Activated T-cell treated with anti-CD3 and anti-CD28 coated beads for 24 hours (primary cell): ENCODE measurements around the gene IGHMBP2.
"Not testable (repeated sequence)": the region's sequence is repeated elsewhere in the genome, so short reads cannot be mapped to it uniquely, and the experiment has no call there.

Experiments
- DNase-seq: peaks from one replicate; pipeline ENCODE4 v3.0.0-alpha.2; 2020; ENCODE audit warnings: low read depth

Gene IGHMBP2

GRCh38 chr11:68961245-68961644 lies 57.6 kb downstream of the IGHMBP2 start:
- no peak for DNase-seq

- no peak for DNase-seq
Measured at GRCh38 chr11:68962527-68963250, 59.0 kb downstream of the IGHMBP2 start.

DNA sequence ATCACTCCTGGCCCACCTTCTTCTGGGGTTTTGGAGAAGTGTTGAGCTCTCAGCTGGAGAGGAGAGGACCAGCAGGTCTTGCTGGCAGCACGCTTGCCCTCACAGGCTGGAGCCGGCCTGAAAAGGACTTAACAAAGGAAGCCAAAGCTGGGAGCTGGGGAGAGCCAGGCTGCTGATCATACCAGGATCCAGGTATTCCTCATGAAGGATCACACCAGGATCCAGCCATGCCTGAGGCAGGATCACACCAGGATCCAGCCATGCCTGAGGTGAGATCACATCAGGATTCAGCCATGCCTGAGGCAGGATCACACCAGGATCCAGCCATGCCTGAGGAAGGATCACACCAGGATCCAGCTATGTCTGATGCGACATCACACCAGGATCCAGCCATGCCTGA lies 60.1 kb downstream of the IGHMBP2 start:
- no peak for DNase-seq

GRCh38 chr11:68965901-68966853 lies 62.5 kb downstream of the IGHMBP2 start:
- no peak for DNase-seq

DNA sequence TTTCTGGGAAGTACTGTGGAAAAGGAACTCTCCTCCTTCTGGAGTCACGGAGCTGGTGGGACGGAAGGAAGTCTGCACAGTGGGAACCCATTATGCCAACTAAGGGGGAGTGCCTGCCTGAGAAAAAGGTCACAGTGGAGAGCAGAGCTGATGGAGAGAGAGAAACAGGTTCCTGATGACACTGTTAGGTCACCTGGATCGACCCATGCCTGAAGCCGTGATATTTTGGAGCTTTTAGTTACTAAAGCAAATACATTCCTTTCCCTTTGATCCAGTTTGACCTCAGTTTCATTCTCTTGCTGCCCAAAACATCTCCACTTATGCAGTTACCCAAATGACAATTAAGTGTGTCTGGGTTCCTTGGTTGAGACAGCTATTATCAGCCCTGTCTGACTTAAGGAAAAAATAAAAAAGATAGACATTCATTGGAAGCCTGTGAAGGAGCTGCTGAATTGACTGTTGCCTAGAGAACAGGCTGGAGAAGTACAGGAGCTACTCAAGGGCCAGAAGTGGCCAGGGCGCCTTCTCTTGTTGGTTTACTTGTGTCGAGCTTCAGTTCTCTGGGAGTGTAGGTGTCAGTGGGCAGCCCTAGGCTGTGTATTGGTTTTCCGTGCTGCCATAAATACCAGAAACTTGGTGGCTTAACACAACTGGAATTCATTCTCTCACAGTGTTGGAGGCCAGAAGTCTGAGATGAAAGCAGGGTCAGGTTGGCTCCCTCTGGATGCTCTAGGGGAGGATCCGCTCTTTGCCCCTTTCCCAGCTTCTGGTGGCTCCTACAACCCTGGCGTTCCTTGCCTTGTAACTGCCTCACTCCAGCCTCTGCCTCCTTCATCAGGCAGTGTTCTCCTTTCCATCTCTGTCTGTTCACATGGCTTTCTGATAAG lies 63.4 kb downstream of the IGHMBP2 start:
- no peak for DNase-seq

GRCh38 chr11:68968306-68969250 lies 64.9 kb downstream of the IGHMBP2 start:
- DNase-seq = no peak

GRCh38 chr11:68969386-68969785 lies 65.7 kb downstream of the IGHMBP2 start:
- no peak for DNase-seq

GRCh38 chr11:68970921-68971636 lies 67.4 kb downstream of the IGHMBP2 start:
- DNase-seq = no peak

DNA sequence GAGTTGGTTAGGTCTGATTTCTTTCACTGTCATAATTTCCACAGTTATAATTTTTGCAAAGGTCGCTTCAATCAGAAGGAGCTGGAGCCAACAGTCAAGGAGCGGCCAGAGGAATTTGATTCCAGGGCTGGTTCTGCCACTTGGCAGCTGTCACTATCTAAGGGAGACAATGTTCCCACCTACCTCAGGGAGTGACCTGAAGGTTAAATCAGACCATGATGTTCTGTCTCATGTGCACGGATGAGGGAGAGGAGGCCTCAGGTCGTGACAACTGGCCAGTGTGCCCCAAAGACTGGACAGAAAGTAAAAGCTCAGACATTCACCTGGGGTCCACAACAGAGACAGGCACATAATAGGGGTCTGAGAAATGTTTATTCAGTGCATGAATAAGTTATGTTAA lies 69.5 kb downstream of the IGHMBP2 start:
- no peak for DNase-seq

- not testable (repeated sequence) for DNase-seq
Measured at GRCh38 chr11:68973706-68974105, 70.0 kb downstream of the IGHMBP2 start.

GRCh38 chr11:68974421-68975194 lies 70.9 kb downstream of the IGHMBP2 start:
- DNase-seq = no peak

DNA sequence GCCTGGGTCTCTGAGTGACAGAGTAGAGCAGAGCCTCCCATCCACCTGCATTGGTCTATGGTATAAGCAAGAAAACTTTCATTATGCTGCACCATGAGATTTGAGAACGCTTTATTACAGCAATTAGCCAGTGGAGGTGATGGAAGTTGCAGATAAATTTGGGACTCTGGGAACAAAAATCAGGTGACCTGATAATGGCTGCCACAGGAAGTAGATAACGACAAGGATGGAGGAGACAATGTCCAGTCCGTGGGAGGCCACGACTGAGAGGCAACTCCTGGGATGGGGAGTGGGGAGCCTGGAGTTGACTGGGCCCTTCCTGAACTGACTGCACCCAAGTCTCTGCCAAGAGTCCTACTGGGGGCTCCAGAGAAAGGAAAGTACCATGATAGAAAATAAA lies 72.4 kb downstream of the IGHMBP2 start:
- DNase-seq = no peak

GRCh38 chr11:68976563-68976962 lies 72.9 kb downstream of the IGHMBP2 start:
- no peak for DNase-seq

DNA sequence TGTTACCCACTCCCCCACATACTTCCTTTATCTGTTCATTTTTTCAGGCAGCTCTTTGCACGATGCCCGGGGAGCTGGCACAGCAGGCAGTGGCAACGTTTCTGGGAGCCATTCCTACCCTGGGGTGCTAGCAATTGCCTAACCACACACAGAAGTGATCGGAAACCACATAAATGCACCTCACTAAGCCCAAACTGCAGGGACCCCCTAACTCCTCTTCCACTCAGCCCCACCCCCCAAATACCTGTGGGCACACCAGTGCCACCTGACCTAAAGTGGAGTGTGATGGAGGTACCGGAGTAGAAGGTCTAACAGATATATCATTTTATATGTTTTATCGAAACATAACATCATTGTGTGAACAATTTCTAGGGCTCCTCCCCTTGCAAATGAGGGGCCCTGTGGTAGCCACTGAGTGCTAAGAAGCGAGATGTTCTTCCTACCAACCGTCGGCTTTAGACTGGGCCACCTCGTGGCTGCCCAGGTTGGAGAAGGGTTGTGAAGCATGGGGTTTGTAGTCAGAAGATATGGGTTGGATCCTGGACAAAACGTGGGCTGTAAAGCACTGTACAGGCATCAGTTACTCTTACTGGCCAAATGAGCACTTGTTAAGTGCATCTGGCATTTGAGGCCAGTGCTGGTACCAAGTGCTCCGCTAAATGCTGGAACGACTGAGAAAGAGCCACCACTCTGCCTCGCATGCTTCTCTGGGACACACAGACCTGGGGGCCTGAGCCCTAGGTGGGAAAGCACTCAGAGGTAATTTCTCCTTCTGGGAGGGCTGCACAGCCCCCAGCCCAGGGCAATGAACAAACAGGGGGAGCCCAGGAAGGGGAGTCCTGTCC lies 74.3 kb downstream of the IGHMBP2 start:
- no peak for DNase-seq

DNA sequence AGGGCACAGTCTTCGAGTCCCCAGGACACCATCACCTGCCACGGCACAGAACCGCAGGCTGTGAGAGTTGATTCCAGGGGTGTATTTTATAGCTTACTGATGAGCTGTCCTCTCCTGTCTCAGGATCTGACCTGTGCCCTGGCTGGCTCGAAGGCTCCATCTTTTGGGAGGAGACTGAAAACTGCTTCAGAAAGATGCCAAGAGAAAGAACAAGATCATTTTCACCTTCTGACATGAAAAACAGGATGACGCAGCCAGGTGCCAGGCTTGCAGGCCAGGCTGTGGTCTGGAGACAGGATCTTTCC lies 74.9 kb downstream of the IGHMBP2 start:
- DNase-seq = no peak

GRCh38 chr11:68978931-68979594 lies 75.4 kb downstream of the IGHMBP2 start:
- DNase-seq = no peak

GRCh38 chr11:68979931-68980775 lies 76.5 kb downstream of the IGHMBP2 start:
- DNase-seq = no peak

GRCh38 chr11:68980776-68981065 lies 77.0 kb downstream of the IGHMBP2 start, which contains the start of gene MRGPRD:
TSS of gene MRGPRD (minus strand) at chr11:68980986. CDS start at chr11:68980986, 0 bp downstream.
- DNase-seq = no peak
